ENCODE results near the gene ALPP.
"Not testable (repeated sequence)": the region's sequence is repeated elsewhere in the genome, so short reads cannot be mapped to it uniquely, and the experiment has no call there.

The ALPP gene
- 0 reads per million in 3 experiments for total RNA-seq

DNA sequence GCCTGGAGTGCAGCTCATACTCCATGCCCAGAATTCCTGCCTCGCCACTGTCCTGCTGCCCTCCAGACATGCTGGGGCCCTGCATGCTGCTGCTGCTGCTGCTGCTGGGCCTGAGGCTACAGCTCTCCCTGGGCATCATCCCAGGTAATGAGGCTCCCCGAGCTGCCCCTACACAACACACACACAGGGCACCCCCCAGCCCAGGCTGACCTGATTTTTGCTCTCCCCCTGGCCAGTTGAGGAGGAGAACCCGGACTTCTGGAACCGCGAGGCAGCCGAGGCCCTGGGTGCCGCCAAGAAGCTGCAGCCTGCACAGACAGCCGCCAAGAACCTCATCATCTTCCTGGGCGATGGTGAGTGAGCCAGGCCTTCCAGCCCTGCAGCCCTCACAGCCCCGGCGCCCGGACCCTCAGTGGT, at the start of gene ALPP:
TSS of gene ALPP (plus strand) at position 17 of the 417 bp plus-strand sequence. CDS start at position 69, 52 bp downstream.
- not testable (repeated sequence) for DNase-seq

DNA sequence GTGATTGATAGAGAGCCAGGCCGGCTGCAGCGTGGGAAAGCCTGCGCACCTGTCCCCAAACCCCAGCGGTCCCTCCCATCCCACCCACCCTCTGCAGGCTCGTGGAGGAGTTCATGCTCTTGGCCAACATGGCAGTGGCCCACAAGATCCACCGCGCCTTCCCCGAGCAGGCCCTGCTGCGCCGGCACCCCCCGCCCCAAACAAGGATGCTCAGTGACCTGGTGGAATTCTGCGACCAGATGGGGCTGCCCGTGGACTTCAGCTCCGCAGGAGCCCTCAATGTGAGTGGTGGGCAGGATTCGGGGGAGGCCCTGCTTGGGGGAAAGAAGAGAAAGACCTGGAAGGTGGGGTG, 48.9 kb upstream of the ALPP start:
- no peak for DNase-seq

DNA sequence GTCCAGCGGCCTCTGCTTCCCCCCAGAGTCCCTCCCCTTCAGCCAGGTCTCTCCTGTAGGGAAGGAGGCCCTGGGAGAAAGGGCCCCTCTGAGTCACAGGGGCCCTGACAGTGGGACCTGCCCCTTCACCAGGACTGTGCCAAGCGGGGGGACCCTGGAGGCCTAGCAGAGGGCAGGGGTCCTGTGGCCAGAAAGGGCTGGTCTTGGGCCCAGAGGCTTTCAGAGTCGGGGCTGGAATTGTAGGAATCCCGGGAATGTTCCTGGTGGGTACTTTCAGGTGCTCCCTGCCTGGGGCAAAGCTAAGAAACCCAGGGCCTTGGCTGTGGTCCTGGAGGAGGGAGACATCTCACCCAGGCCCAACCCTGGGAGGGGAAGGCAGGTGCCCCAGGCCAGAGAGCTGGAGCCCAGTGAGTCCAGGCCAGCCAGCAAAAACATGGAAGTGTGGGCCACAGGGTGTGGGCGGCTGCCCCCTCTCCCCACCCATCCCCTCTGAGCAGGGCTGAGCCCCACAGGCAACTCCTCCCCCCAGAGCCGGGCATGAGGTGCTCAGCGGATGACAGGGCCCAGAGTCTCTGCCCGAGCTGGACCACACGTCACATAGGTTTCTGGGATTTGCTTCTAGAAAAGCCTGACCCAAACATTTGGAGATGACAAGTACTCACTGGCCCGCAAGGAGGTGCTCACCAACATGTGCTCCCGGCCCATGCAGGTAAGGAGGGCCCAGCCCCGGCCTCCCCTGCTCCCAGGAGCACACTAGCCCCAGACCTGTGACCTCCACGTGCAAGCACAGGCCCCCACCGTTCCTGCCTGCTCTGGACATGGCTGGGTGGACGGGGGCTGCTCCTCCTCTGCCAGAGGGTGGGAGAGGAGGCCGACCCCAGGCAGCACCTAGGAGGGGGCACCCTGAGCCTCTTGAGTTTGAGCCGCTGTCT, 48.2 kb upstream of the ALPP start:
- no peak for DNase-seq

DNA sequence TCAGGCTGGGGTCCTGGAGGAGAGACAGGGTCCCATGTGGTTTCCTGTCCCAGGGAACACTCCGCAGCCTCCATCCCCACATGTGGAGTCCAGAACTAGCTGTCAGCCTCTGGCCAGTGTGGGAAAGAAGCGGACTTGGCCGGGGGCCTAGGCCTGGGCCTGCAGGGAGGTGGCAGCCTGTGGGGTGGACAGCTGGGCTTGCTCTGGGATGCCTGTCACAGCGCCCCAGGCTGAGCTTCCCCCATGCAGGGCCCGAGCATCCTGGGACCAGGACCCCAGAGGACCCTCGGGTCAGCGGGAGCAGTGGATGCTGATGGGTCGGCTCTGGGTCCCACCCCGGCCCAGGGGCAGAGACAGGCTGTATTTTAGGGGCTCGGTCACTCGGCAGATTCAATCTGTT, 47.5 kb upstream of the ALPP start:
- DNase-seq, result not testable (repeated sequence)

DNA sequence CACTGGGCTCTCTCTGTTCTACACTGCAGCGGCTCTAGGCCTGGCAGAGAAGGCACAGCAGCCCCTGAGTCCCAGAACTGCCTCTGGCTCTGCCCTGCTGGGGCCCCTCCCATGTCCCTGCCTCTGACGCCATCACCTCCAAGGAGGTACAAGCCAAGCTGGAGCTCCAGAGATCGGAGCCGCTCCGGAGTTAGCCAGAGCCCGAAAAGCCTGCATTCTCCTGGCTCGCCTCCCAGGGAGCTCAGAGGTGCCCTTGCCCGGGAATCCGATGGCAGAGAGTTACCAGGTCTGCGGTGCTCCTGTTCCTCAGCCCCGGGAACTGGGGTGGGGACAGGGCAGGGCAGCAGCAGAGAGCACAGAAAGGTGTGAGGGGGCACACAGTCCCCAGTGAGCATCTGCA, 46.9 kb upstream of the ALPP start:
- not testable (repeated sequence) for DNase-seq

DNA sequence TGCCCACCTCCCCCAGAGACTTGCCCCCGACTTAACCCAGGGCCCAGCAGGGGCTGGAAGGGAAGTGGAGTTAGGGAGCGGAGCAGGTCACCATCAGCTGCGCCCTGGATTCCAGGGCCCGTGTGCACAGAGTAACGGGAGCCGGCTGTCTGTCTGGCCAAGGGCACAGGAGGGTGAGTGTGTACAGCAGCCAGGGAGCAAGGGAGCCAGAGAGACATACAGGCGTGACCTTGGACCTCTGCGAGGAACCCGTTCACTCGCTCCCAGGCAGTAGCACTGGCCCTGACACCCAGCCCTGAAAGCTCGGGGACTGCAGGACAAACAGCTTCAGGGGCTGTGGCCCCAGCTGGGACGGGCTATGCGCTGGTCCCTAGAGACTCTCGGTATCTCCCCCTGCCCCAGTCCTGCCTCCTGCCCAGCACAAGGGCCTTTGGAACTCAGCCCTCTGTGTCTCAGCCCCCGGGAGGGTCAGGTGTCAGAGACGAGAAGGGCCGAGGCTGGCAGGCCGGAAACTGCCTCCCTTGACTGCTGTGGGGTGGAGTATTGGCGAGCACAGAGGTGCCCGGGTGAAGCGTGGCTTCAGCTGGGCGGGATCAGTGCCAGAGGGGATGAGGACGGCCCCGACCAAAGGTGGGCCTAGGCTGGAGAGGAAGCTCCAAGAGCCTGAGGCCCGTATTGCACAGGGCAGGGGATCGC, 46.2 kb upstream of the ALPP start:
- not testable (repeated sequence) for DNase-seq

DNA sequence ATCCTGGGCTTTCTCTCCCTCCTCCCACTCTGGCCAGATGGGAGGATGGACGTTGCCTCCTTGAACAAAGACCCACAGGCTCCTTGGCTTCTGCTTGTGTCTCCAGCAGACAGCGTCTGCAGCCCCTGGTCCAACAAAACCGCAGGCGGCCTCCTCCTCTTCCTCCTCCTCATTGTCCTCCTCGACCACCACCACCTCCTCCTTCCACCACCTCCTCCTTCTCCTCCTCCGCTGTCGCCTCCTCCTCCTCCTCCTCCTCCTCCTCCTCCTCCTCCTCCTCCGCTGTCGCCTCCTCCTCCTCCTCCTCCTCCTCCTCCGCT, 45.7 kb upstream of the ALPP start:
- DNase-seq, result no peak

DNA sequence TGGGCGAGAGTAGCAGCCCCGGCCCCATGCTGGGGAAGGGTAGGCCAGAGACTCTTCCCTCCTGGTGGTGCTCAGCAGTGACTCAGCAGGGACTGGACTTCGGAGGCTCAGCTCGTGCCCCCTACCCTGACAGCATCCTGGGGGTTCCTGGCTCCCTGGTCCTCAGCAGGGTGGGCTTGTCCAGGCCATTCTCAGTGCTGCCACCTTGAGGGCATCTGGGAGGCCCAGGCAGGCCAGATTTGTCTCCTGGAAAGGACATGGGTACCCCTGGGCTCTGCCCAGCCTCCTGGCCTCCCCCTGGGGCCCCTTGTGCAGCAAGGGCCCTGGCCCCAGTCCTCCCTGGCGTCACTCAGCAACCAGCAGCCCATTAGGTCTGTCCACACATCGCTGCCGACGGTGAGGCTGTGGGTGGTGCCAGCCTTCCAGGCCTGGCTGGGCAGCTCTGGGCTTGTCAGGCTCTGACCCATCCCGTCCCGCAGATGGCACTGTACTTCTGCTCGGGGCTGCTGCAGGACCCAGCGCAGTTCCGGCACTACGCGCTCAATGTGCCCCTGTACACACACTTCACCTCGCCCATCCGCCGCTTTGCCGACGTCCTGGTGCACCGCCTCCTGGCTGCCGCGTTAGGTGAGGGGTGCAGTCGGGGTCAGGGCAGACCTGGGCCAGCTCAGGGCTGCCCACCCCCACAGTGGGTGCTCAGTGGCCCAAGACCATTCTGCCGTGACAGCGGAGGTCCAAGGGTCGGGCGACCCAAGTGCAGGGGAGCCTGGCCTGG, 45.0 kb upstream of the ALPP start:
- DNase-seq, result no peak

DNA sequence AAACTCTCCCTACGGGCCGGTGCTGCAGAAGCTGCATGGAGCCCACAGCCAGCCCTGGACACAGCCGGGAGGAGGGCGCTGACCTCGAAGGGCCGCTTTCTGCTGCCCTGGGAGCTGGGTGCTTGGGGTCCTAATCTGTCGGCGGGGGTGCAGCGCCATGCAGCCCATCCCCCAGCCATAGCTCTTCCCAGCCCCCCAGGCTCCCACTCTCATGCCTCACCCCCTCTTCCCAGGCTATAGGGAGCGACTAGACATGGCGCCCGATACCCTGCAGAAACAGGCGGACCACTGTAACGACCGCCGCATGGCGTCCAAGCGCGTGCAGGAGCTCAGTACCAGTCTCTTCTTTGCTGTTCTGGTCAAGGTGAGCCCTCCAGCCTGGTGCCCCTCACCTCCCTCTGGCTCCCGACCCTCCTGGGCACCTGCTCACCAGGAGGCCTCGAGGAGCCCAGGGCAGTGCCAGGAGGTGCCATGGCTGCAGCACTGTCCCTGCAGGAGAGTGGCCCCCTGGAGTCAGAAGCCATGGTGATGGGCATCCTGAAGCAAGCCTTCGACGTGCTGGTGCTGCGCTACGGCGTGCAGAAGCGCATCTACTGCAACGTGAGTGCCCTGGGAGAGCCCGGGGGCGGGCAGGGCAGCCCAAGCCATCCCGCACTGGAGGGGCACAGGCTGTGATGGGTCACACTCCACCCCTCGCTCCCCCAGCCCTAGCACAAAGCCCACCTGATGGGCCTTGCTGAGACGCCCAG, 44.2 kb upstream of the ALPP start:
- DNase-seq, result not testable (repeated sequence)

DNA sequence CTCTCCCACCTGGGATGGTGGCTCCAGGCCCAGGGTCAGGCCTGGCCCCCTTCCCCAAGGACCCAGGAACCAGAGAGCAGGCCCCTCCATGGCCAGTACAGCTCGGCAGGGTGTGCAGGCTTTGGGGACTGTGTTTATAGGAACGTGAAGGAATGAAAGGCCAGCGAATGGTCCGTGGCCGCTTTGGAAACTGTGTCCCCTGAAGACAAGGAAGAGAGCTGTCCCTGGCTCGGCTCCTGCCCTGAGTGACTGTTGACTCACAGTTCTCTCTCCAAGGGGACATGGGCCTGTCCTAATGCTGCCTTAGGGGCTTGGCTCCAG, 43.7 kb upstream of the ALPP start:
- not testable (repeated sequence) for DNase-seq

DNA sequence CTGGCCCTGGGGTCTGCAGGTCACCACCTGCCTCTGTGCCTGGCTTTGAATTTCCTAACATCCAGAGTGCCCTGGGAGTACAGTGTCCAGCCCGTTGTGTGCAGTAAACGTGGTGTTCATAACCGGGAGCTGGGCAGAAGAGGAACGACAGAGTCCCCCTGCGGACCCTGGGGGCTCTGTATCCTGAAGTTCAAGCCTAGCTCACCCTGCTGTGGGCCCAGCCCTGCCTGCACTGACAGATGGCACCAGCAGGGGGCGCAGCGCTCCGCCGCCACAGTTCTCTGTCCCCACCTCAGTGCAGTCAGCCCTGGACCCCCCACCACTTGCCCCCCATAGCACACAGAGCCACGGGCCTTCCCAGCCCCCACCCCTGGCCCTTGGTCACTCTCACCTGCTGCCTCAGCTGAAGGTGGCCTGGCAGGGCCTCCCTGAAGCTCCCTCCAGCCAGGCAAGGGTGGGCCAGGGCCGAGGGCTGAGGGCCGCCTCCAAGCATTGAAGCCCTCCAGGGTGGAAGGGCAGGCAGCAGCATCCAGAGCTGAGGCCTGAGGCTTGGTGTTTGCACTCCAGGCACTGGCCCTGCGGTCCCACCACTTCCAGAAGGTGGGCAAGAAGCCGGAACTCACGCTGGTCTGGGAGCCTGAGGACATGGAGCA, 43.2 kb upstream of the ALPP start:
- not testable (repeated sequence) for DNase-seq

DNA sequence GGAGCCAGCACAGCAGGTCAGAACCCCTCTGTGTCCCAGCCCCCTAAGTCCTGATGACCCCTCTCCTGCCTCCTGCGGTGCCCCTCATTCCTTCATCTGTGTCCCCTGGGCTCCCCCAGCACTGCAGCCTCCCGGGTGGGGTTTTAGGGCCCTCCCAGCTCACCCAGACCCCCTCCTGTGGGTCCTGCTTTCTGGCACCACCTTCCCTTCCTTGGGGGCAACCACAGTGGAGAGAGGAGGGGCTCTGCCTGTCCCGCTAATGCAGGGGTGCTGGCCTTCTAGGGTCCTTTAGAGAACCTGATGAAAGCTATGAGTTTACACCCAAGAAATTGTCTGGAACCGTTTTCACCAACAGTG, 42.7 kb upstream of the ALPP start:
- no peak for DNase-seq

DNA sequence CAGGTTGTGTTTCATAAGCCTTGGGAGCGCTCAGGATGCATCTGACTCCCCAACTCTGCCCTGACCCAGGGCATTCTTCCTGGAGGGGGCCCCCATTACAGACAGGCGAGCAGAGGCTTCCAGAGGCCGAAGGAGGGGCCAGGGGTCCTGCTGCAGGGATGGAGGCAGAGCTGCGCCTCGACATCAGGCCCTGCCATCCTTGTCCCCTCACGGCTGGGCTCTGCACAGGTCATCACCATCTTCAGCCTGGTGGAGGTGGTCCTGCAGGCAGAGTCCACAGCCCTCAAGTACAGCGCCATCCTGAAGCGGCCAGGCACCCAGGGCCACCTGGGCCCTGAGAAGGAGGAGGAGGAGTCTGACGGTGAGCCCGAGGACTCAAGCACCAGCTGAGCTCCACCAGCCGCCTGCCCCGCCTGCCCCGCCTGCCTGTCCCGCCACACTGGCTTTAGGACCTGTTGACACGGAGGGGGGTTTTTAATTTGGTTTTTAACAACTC, 42.3 kb upstream of the ALPP start:
- DNase-seq, result no peak

DNA sequence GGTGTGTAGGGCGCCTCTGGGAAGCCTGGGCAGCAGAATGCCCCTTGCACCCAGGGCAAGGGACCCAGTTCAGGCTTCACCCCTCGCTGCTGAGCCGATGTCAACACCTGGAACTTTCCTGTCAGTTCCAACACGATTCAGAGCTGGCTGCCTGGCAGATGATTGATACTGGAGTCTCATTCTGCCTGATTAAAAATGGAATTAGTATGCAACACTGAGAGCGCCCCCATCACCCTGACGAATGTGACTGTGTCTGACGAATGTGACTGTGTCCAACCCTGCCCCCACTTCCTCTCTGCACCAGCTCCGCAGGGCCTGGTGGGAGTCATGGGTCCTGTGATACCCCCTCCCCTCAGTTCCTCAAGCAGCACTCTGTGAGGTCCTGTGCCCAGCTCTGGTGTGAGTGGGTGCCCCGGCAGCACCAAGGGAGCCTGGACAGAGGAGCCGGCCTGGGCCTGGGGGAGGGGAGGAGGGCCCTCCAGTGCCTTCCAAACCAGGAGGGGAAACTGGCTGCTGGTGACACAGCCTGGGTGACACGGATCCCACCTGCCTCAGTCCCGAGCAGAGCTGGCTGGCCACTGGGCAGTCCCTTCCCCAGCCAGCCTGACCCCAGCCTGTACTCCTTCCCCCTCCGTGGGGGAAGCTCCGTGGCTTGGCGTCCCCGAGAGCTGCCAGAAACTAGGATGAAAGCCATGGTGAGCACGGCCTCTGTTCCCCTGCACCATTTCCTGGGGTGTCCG, 41.4 kb upstream of the ALPP start:
- no peak for DNase-seq

DNA sequence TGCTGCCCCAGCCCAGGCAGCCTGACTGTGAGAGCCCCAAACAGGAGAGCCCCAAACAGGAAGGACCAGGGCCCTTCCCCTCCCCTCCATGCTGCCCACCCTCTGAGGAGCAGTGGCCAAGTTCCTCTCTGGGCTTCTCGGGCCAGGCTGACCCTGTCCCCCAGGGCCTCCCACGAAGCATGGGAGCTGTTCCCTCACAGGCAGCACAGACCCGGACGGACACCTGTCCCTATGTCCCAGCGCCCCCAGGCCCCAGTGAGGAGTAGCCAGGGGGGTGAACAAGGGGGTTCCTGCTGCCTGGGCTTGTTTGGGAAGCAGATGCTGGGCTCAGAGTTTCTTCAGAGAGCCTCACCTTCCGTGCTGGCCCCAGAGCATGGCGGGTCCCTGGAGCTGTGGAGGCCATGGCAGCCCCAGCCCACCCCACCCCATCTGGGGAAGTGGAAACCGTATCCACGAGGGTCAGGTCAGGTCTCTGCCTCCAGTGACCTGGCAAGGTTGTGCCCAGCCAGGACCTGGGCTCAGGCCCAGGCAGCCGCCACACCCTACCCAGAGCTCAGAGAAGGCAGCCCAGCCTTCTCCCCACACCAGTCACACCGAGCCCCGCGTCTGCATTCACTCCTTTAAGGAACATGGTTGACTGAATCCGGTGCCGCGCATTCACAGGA, 40.3 kb upstream of the ALPP start:
- DNase-seq, result not testable (repeated sequence)

DNA sequence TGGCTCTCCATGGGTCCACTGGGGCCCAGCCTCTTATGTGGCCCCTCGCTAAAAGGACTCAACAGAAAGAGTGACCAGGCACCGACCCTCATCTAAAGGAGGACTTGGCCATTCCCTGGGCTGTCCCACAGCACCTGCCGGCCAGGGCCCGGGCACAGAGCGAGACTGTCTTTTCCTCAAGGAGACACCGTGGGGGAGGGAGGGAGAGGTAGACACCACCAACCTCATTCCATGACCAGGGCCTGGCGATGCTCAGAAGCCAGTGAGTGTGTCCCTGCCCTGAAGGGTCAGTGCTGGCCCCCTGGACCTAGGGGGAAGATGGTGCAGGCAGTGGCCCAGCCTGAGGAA, 39.8 kb upstream of the ALPP start:
- DNase-seq, result no peak

DNA sequence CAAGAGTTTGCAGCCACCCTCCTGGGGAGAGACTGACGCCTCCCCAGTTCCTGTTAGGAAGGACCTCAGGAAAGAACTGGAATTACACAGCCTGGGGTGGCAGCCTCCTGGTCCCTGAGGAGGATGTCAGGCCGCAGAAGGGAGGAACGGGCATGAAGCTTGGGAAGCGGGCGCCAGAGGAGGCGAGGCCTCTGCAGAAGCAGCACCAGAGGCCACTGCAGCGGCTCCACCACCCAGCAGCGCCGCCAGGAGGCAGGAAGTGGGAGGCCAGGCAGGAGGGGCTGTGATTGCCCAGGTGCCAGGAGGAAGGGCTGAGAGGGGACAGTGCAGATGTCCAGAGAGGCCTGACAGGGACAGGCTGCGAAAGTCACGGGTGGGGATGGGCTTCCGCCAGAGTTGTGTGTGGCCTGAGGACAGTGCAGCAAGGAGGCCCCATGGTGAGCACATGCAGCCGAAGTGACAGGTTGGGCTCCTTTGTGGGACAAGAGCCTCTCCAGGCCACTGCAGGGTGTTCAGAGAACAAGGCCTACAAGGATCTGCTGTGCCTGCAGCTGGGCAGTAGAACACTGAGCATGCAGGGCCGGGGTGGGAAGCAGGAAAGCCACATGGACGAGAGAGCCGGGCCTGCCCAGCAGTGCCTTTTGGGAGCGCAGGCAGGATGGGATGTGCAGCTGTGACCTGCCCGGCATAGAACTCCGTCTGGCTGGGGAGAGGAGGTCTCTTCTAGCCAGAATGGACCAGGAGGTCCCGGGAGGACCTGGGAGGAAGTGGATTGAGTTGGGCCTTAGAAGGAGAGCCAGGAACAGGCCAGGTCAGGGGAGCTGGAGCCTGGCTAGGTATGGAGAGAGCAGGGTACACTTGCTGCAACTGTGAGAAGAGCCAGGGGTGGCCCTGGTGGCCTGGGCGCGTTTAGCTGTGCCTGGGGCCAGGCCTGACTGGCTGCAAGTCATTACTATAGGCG, 39.1 kb upstream of the ALPP start:
- no peak for DNase-seq

DNA sequence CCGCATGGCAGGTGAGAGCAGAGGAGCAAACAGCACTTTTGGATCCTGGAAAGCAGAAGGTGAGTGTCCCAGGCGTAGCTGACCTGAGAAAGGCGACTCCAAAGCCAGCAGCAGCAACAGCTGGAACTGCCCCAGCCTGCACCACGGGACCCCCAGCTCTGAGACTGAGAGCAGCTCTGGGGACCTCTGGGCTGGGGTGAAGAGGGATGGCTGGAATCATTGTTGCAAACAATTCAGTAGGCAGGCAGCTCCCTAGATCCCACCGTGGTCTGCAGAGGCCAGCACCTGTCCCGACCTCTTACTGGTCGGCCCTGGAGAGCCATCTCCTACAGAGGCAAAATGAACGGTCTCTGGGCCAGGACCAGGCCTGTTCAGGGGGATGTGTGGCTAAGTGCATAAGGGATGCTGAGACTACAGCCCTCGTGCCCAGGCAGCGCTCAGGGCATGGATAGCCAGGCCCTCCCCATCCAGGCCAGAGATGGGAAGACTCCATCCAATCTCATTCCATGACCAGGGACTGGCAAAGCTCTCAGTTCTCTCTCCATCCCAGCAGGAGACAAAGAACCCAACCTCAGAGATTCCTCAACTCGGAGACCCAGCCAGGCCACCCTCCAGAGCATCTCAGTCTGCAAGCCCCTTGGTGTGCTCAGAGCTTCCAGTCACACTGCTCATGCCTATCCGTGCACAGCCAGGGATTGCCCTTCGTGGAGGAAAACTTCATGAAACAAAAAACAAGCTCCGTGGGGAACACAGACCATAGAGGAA, 38.2 kb upstream of the ALPP start:
- DNase-seq, result no peak

Measured in central memory CD4-positive, alpha-beta T cell (primary cell).